Mucosa of descending colon (tissue), 3 donors: ENCODE data around the gene IGF2BP3. TPM values are rescaled to one million over a fixed set of nuclear protein-coding genes. Genes with fewer than 3 reads are reported as not detected.

Experiments used
- ATAC-seq: fragments of 200-7000 bp; cut with Tn5 transposase; one replicate; pipeline ENCODE4 v1.9.1; 2020; ENCODE audit warnings: mild to moderate bottlenecking, moderate library complexity
- DNase-seq, 3 donors: peaks; one replicate each; pipeline ENCODE4 v3.0.0-alpha.2; 2020
- H3K36me3 ChIP-seq: fragments of 200-600 bp; one replicate; pipeline ENCODE4 v1.8.0; 2021; ENCODE audit warnings: low read depth, mild to moderate bottlenecking
- H3K4me1 ChIP-seq: fragments of 200-600 bp; one replicate; pipeline ENCODE4 v1.8.0; 2021; ENCODE audit warnings: low read depth, mild to moderate bottlenecking
- H3K4me3 ChIP-seq: fragments of 200-600 bp; one replicate; pipeline ENCODE4 v1.8.0; 2021; ENCODE audit warnings: mild to moderate bottlenecking
- H3K9me3 ChIP-seq: fragments of 200-600 bp; one replicate; pipeline ENCODE4 v1.8.0; 2021; ENCODE audit warnings: mild to moderate bottlenecking
- intact Hi-C, 2 donors: fragments of 100-400 bp; cut with DNase I in 1 of 2; cut with micrococcal nuclease in 1 of 2; formaldehyde crosslinking; loops; one replicate each; pipeline versions ENCODE4 v1.11.0 to v1.11.1; 2022; cut with DNase I, micrococcal nuclease
- total RNA-seq, 3 donors: library from RNA; stranded (reverse); fragmentation: NEBNext Ultra II Directional in 2 of 3; extraction: Animal tissue kit (Norgen Biotek cat#: 25700) in 2 of 3; gene quantifications; one replicate each; pipeline versions ENCODE4 v1.2.1 to v1.2.4, GENCODE V29; 2021 to 2023
- TF ChIP-seq, protein P1 (sequence below): fragments of 200-600 bp; IDR thresholded peaks from one replicate; pipeline ENCODE4 v1.8.0; 2022; ENCODE audit warnings: antibody characterized with exemption, mild to moderate bottlenecking
- donor health status: DM: no; HTN: no; CAD: no; lungs with moderate emphysema.
- donor health status: DM: no; HTN: no; CAD: no.
- donor health status: DM: no; HTN: yes; CAD: no.

IGF2BP3 gene
- total RNA-seq, 3 donors from 2014 or later = 0.79 TPM; not detected in 2

DNA sequence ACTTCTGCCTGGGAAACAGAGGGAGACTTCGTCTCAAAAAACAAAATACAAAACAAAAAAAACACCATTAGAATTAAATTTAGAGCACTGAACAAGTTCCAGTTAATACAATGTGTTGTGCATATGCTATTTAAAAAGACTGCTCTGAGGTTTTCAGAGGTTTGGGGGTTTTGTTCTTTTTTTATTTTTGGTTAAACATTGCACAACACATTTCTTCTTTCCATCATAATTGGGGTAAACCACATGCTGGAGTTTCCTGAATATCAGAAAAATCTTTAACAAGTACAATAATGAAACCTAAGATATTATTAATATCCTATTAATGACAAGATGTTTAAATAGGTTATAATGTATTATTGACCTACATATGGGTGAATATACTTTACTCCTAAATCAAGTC is 26.3 kb downstream of the IGF2BP3 start:
- no peak for DNase-seq
- intact Hi-C loops = no loop called here
- ATAC-seq = no peak
- H3K9me3 ChIP-seq = no peaks in the 10 kb centered on the region
- no peak overlapping the region for H3K4me3 ChIP-seq
- TF ChIP-seq, protein P1, sequence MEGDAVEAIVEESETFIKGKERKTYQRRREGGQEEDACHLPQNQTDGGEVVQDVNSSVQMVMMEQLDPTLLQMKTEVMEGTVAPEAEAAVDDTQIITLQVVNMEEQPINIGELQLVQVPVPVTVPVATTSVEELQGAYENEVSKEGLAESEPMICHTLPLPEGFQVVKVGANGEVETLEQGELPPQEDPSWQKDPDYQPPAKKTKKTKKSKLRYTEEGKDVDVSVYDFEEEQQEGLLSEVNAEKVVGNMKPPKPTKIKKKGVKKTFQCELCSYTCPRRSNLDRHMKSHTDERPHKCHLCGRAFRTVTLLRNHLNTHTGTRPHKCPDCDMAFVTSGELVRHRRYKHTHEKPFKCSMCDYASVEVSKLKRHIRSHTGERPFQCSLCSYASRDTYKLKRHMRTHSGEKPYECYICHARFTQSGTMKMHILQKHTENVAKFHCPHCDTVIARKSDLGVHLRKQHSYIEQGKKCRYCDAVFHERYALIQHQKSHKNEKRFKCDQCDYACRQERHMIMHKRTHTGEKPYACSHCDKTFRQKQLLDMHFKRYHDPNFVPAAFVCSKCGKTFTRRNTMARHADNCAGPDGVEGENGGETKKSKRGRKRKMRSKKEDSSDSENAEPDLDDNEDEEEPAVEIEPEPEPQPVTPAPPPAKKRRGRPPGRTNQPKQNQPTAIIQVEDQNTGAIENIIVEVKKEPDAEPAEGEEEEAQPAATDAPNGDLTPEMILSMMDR = no peak
- H3K4me1 ChIP-seq = no peaks in the 10 kb centered on the region
- no peaks in the 10 kb centered on the region for H3K36me3 ChIP-seq

DNA sequence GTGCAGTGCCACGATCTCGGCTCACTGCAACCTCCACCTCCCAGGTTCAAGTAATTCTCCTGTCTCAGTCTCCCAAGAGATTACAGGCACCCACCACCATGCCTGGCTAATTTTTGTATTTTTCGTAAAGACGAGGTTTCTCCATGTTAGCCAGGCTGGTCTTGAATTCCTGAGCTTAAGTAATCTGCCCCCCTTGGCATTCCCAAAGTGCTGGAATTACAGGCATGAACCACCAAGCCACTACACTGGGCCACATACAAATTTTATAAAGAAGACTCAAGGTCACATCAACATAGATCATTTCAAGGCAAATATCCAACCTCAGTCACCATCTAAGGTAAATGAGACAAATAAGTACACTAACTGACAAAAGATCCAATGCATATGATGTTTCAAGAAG is 32.1 kb downstream of the IGF2BP3 start:
- TF ChIP-seq, protein P1 = no peak
- H3K4me1 ChIP-seq = no peaks in the 10 kb centered on the region
- no peak for DNase-seq
- no peak overlapping the region for H3K4me3 ChIP-seq
- intact Hi-C loops = no loop called here
- no peaks in the 10 kb centered on the region for H3K36me3 ChIP-seq
- no peaks in the 10 kb centered on the region for H3K9me3 ChIP-seq
- ATAC-seq = no peak

DNA sequence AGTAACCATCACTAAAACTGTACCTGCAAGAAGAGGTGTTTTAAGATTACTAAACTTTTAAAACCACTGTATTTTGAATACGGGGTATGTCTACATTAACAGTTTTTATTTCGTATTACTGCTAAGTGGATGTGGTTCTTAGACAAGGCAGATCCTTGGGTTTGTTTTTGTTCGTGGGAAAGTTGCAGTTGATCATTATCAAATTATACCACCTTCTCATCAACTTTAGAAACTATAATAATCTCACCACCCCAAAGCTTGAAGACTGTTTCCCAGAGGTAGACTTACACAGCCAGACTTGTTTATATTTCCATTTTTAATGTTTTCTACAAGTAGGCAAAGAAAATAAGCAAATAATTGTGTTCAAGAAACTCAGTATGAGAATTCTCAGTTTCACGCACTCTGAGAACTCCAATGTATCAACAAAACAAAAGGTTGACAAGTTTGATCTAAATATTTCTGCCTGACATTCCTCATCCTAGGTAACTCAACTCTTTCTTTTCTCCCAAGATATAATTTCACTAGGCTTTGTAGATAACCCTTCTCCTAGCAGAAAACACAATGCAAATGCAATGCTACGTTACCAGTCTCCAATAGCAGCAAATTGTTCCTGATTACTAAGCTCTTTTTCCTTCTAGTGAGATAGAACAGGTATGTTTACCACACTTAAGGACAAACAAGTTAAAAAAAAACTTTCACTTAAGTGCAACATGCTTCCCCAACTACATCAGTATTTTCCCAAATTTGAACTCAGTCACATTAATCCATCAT is 36.0 kb downstream of the IGF2BP3 start:
- DNase-seq (no peak), ATAC-seq (no peak)
- Histone ChIP-seq H3K36me3 (no peaks in the 10 kb centered on the region), H3K9me3 (no peaks in the 10 kb centered on the region), H3K4me1 (no peaks in the 10 kb centered on the region), H3K4me3 (no peak overlapping the region)
- TF ChIP-seq, protein P1 = no peak
- intact Hi-C loops = no loop called here

DNA sequence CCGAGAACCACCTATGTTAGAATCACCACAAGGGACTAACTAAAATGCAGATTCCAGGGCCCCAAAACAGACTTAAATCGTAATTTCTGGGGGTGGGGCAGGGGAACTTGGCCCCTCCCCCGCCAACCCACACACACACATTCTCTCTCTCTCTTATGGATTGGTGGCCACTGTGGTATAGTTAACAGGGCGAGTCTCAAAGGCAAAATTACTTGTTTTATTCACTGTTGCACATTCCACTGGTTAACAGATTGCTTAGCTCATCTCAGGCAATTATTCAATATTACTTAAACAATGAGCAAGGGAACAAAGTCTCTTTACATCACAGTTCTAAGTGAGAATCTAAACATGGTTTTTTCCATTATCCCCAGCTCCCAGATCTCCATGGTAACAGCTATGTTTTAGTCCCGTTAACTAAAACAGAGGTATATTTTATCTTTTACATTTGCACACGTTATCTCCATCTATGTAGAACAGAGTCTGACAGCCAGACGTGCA is 38.5 kb downstream of the IGF2BP3 start:
- no peak for ATAC-seq

DNA sequence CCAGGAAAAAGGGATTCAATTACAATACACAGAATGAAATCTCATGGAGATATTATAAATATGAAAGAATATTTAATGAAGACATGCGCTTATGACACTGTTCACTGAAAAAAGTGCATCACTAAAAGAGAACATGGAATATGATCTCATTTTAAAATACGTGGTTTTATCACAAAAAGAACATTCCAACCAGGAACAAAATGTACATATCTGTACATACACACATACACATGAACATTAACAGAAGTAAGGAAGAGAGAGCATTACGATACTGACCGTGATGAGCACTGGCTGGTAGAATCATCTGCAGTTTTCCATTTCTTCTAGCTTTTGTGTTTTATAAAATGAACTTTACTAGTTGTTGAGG is 39.4 kb downstream of the IGF2BP3 start:
- ATAC-seq = no peak
- no peak for DNase-seq
- Histone ChIP-seq H3K9me3 (no peaks in the 10 kb centered on the region), H3K4me1 (no peaks in the 10 kb centered on the region), H3K36me3 (no peaks in the 10 kb centered on the region), H3K4me3 (no peak overlapping the region)
- intact Hi-C loops = no loop called here
- TF ChIP-seq, protein P1 = no peak

More for the DNA sequence above, 38.5 kb downstream of the IGF2BP3 start:
- Histone ChIP-seq H3K4me1 (no peaks in the 10 kb centered on the region), H3K4me3 (no peak overlapping the region), H3K9me3 (no peaks in the 10 kb centered on the region), H3K36me3 (no peaks in the 10 kb centered on the region)
- intact Hi-C loops = no loop called here
- TF ChIP-seq, protein P1 = no peak
- no peak for DNase-seq
